ENCODE results near the gene CUBN. TPM values are rescaled to one million over a fixed set of nuclear protein-coding genes. Genes with fewer than 3 reads are reported as not detected.

Gene CUBN
- total and polyA plus RNA-seq, 7 donors: 0.25 to 2.4 (median 1.1) TPM; not detected in 2

GRCh38 chr10:17153321-17153720 is 23.7 kb upstream of the CUBN start:
- no peaks in the 10 kb centered on the region for H3K27me3 ChIP-seq
- H3K27ac ChIP-seq: no peak overlapping the region
- TF ChIP-seq CTCF (IDR thresholded peaks at IDR 0.05): no peak
- no peak for TF ChIP-seq POLR2A (IDR thresholded peaks at IDR 0.05)
- TF ChIP-seq EP300 (IDR thresholded peaks at IDR 0.05): no peak
- no peak for TF ChIP-seq POLR2AphosphoS5 (IDR thresholded peaks at IDR 0.05)
- H3K36me3 ChIP-seq: peaks cover 0 to 10% (median 0%) of the 10 kb centered on the region in 4 donors
- no peaks in the 10 kb centered on the region for H3K4me1 ChIP-seq
- intact Hi-C loops (cut with DNase I): no loop called here
- no peaks in the 10 kb centered on the region for H3K9me3 ChIP-seq
- no peak for DNase-seq
- whole genome bisulfite sequencing, 2 donors: 92 to 93% methylated on average over 5 of the region's 5 CpGs
- no peak overlapping the region for H3K4me3 ChIP-seq

GRCh38 chr10:17151716-17152115 is 22.1 kb upstream of the CUBN start:
- intact Hi-C loops (cut with DNase I): no loop called here
- WGBS, 2 donors: 13 to 71% methylated on average over 1 of the region's 1 CpG
- TF ChIP-seq POLR2AphosphoS5 (IDR thresholded peaks at IDR 0.05) (no peak), EP300 (IDR thresholded peaks at IDR 0.05) (no peak), CTCF (IDR thresholded peaks at IDR 0.05) (no peak), POLR2A (IDR thresholded peaks at IDR 0.05) (no peak)
- Histone ChIP-seq H3K27me3 (no peaks in the 10 kb centered on the region), H3K27ac (no peak overlapping the region), H3K4me1 (no peaks in the 10 kb centered on the region), H3K4me3 (no peak overlapping the region), H3K9me3 (no peaks in the 10 kb centered on the region), H3K36me3 (peaks cover 0 to 5% (median 0%) of the 10 kb centered on the region in 4 donors)
- no peak for DNase-seq

- no peak for DNase-seq
- intact Hi-C loops (cut with DNase I): no loop called here
- no peak overlapping the region for H3K4me3 ChIP-seq
- H3K27ac ChIP-seq: no peak overlapping the region
- 61 to 80% methylated on average over 5 of the region's 5 CpGs for WGBS, 2 donors
- peaks cover 0 to 5% (median 0%) of the 10 kb centered on the region in 4 donors for H3K36me3 ChIP-seq
- no peak for TF ChIP-seq POLR2A (IDR thresholded peaks at IDR 0.05)
- TF ChIP-seq EP300 (IDR thresholded peaks at IDR 0.05): no peak
- TF ChIP-seq CTCF (IDR thresholded peaks at IDR 0.05): no peak
- TF ChIP-seq POLR2AphosphoS5 (IDR thresholded peaks at IDR 0.05): no peak
- no peaks in the 10 kb centered on the region for H3K27me3 ChIP-seq
- no peaks in the 10 kb centered on the region for H3K9me3 ChIP-seq
- H3K4me1 ChIP-seq: no peaks in the 10 kb centered on the region
Measured at GRCh38 chr10:17147884-17148489, 18.4 kb upstream of the CUBN start.

GRCh38 chr10:17146892-17147291 is 17.3 kb upstream of the CUBN start:
- intact Hi-C loops (cut with DNase I): no loop called here
- WGBS, 2 donors: 83 to 92% methylated on average over 3 of the region's 3 CpGs
- Histone ChIP-seq H3K27me3 (no peaks in the 10 kb centered on the region), H3K4me3 (no peak overlapping the region), H3K27ac (no peak overlapping the region), H3K9me3 (no peaks in the 10 kb centered on the region), H3K4me1 (no peaks in the 10 kb centered on the region), H3K36me3 (no peaks in the 10 kb centered on the region)
- no peak for DNase-seq
- TF ChIP-seq EP300 (IDR thresholded peaks at IDR 0.05) (no peak), POLR2A (IDR thresholded peaks at IDR 0.05) (no peak), POLR2AphosphoS5 (IDR thresholded peaks at IDR 0.05) (no peak)

- no peaks in the 10 kb centered on the region for H3K9me3 ChIP-seq
- 23 to 76% methylated on average over 1 of the region's 1 CpG for WGBS, 2 donors
- intact Hi-C loops (cut with DNase I): no loop called here
- DNase-seq: no peak
- H3K27me3 ChIP-seq: no peaks in the 10 kb centered on the region
- no peaks in the 10 kb centered on the region for H3K4me1 ChIP-seq
- TF ChIP-seq POLR2AphosphoS5 (IDR thresholded peaks at IDR 0.05) (no peak), POLR2A (IDR thresholded peaks at IDR 0.05) (no peak), CTCF (IDR thresholded peaks at IDR 0.05) (no peak)
- H3K36me3 ChIP-seq: no peaks in the 10 kb centered on the region
- no peak overlapping the region for H3K4me3 ChIP-seq
- no peak overlapping the region for H3K27ac ChIP-seq
Measured at GRCh38 chr10:17145239-17145638, 15.6 kb upstream of the CUBN start.
